ENCODE data around the gene PARD3B.

DNA sequence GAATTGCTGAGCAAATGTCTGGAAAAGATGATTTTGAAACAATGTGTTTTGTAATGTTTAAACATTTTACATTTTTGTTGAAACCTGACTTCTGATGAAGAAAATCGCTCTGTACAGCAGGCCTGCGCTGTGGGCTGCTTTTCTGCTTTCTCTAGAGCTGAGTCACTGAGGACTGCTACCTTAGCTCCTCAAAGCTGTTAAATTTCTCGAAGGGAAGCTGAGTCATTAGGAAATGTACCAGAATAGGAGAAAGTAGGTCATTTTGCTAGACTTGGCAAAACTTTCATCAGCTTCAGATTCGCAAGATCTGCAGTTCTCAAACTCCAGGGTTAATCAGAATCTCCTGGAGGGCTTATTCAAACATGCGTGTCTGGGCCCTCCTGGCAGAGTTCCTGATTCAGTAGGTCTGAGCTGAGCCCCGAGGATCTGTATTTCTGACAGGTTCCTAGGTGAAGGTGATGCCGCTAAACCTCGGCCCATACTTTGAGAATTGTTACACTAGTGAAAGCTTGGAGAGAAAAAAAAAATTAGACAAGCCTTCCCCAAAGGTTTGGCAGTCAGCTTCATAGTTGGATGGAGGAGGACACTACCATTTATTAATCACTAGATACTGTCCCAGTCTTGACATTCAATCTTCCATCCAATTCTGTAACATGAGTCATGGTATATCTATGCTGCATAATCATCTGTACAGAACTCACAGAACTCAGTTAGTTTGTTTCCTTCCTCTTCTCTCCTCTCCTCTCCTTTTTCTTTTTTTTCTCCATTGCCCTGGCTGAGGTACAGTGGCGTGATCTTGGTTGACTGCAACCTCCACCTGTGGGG lies 297.6 kb downstream of the PARD3B start:
- TF ChIP-seq, protein P1, sequence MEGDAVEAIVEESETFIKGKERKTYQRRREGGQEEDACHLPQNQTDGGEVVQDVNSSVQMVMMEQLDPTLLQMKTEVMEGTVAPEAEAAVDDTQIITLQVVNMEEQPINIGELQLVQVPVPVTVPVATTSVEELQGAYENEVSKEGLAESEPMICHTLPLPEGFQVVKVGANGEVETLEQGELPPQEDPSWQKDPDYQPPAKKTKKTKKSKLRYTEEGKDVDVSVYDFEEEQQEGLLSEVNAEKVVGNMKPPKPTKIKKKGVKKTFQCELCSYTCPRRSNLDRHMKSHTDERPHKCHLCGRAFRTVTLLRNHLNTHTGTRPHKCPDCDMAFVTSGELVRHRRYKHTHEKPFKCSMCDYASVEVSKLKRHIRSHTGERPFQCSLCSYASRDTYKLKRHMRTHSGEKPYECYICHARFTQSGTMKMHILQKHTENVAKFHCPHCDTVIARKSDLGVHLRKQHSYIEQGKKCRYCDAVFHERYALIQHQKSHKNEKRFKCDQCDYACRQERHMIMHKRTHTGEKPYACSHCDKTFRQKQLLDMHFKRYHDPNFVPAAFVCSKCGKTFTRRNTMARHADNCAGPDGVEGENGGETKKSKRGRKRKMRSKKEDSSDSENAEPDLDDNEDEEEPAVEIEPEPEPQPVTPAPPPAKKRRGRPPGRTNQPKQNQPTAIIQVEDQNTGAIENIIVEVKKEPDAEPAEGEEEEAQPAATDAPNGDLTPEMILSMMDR (conservative IDR thresholded peaks at IDR 0.05) = no peak
- no peak for TF ChIP-seq EZH2 (IDR thresholded peaks at IDR 0.05; ENCODE audit: low read depth)

Measured in PC-9 (cell line).